ENCODE data around the gene CHRM2. TPM values are rescaled to one million over a fixed set of nuclear protein-coding genes. Genes with fewer than 3 reads are reported as not detected.

Gene CHRM2
- total RNA-seq, 2 donors from 2014 or later = not detected

- no peak for DNase-seq (ENCODE audit: low spot score)
- Mint-ChIP-seq H3K36me3 (peaks cover 4% of the 10 kb centered on the region), H3K4me1 (ENCODE audit: low read depth in 2 of 2) (no peaks in the 10 kb centered on the region), H3K27me3 (no peaks in the 10 kb centered on the region), H3K9me3 (peaks cover 9% of the 10 kb centered on the region), H3K4me3 (no peak overlapping the region), H3K27ac (no peak overlapping the region)
- no peak for ATAC-seq
Measured at GRCh38 chr7:137040745-137041144, 172.3 kb downstream of the CHRM2 start.

GRCh38 chr7:137045573-137045972 is 177.1 kb downstream of the CHRM2 start:
- Mint-ChIP-seq H3K4me3 (no peak overlapping the region), H3K27me3 (no peaks in the 10 kb centered on the region), H3K4me1 (ENCODE audit: low read depth in 2 of 2) (no peaks in the 10 kb centered on the region), H3K9me3 (peaks cover 23% of the 10 kb centered on the region), H3K36me3 (peaks cover 4% of the 10 kb centered on the region), H3K27ac (no peak overlapping the region)
- DNase-seq (ENCODE audit: low spot score) (no peak), ATAC-seq (no peak)

- no peaks in the 10 kb centered on the region for H3K4me1 Mint-ChIP-seq (ENCODE audit: low read depth in 2 of 2)
- DNase-seq (ENCODE audit: low spot score) (no peak), ATAC-seq (no peak)
- H3K27ac Mint-ChIP-seq = no peak overlapping the region
- H3K27me3 Mint-ChIP-seq = no peaks in the 10 kb centered on the region
- H3K9me3 Mint-ChIP-seq = peaks cover 12% of the 10 kb centered on the region
- no peak overlapping the region for H3K4me3 Mint-ChIP-seq
- no peaks in the 10 kb centered on the region for H3K36me3 Mint-ChIP-seq
Measured at GRCh38 chr7:137069249-137069963, 201.0 kb downstream of the CHRM2 start.
